OCI-M1 (cell line): ENCODE measurements around the gene MAT2B.

ENCODE experiments used
- DNase-seq: peaks from one replicate; lab custom pipeline; 2025; lab: John Stamatoyannopoulos, UW

Gene MAT2B

GRCh38 chr5:163551156-163551555, 45.7 kb downstream of the MAT2B start:
- no peak for DNase-seq

DNA sequence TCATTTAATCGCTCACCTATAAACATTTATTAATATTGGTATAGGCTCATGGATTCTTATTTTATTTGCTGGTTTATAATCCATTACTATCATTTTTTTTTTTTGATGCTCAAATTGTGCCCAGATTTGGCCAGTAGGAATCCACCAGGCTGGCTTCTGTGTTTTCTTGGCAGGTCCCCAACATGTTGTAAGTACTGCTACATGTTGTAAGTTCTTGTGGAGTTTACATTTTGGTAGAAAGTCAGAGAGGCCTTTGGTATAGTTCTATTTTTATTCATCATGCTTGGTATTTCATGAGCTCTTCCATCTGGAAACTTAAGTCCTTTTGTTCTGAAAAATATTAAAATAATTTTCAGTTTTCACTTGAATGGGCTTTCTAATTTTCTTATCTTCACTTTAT, 47.1 kb downstream of the MAT2B start:
- no peak for DNase-seq

DNA sequence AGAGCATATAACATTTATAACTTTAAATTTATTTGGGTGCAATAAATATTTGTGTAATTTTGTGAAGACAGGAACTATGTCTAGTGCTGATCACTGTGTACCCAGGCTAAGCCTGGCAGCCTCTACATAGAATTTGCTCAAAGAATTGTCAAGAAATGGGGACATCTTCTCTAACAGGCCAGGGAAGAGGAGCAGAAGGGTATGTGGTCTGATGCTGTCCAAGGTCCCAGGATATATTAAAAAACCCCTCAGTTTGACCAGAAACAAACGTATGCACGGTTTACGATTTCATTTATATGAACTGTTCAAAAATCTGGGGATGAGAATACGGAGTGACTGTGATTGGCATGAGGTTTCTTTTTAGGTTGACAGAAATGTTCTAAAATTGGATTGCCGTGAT, 55.9 kb downstream of the MAT2B start:
- no peak for DNase-seq

- no peak for DNase-seq
These were observed 56.7 kb downstream of the MAT2B start for GRCh38 chr5:163562071-163562470.

DNA sequence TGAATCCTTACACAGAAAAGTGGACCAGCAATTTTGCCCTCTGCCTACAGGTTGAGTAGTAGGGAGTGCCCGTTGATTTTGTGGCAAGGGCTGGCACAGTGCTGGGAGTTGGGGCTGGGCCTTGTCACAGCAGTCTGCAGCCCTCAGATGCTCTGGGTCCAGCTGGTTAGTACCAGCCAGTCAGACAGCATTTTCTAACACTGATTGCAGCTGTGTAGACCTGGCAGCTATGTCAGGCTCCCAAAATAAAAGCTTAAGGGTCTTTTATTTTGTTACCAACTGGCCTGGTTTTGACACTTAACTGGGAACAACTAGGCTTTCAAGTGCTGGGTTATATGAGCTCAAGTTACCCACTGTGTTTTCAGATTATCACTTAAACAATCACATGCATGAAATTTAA, 57.7 kb downstream of the MAT2B start:
- DNase-seq = no peak

- no peak for DNase-seq
These were observed 58.5 kb downstream of the MAT2B start for GRCh38 chr5:163563880-163564279.

- DNase-seq = peak; percentile 80
These were observed 59.0 kb downstream of the MAT2B start for GRCh38 chr5:163564321-163564938.

GRCh38 chr5:163565492-163565891, 60.1 kb downstream of the MAT2B start:
- DNase-seq = peak; percentile 11

GRCh38 chr5:163565931-163566608, 60.7 kb downstream of the MAT2B start:
- DNase-seq = no peak

- DNase-seq = no peak
These were observed 61.3 kb downstream of the MAT2B start for GRCh38 chr5:163566678-163567077.

- no peak for DNase-seq
These were observed 62.4 kb downstream of the MAT2B start for GRCh38 chr5:163567811-163568210.
